GM10248 (cell line): ENCODE results near the gene PHLPP1.

Experiments used
- CTCF ChIA-PET: fragments of 300-600 bp; sonication (Branson Sonifier 250); formaldehyde crosslinking; extraction: SDS; loops from one replicate; lab custom pipeline; 2021; ENCODE audit warnings: antibody characterized with exemption; lab: Yijun Ruan, JAX
- POLR2A ChIA-PET: fragments of 350-650 bp; sonication (Branson Sonifier 250); formaldehyde crosslinking; extraction: SDS; loops from one replicate; lab custom pipeline; 2020; ENCODE audit warnings: antibody characterized with exemption; lab: Yijun Ruan, JAX
- DNase-seq: peaks from one replicate; pipeline ENCODE4 v3.0.0; 2012; ENCODE audit errors: extremely low spot score
- CTCF ChIP-seq: IDR thresholded peaks from 2 replicates; pipeline ENCODE4 v1.5.1; 2012; ENCODE audit warnings: mild to moderate bottlenecking, low read depth; ENCODE audit errors: extremely low read depth, missing control alignments, control extremely low read depth

Gene PHLPP1

GRCh38 chr18:62914871-62915392, 199.6 kb downstream of the PHLPP1 start:
- TF ChIP-seq CTCF = no peak
- POLR2A ChIA-PET = no interaction called here
- CTCF ChIA-PET = interaction anchor here (1.1 kb wide), 2 partner anchors 14 to 43 kb away, joined by 3 to 4 read pairs; no protein-coding TSS in a partner anchor
- DNase-seq = no peak

GRCh38 chr18:62918361-62918760, 203.0 kb downstream of the PHLPP1 start:
- no peak for DNase-seq
- POLR2A ChIA-PET = no interaction called here
- CTCF ChIA-PET = interaction anchor here (1.4 kb wide), 1 partner anchor 32 kb away, joined by 4 read pairs; no protein-coding TSS in a partner anchor
- TF ChIP-seq CTCF = no peak

GRCh38 chr18:62919109-62919838, 203.9 kb downstream of the PHLPP1 start:
- POLR2A ChIA-PET = no interaction called here
- no peak for DNase-seq
- CTCF ChIA-PET = interaction anchor here (0.7 to 2.0 kb wide), 5 partner anchors 15 to 334 kb away, joined by 3 to 7 read pairs (median 3); no protein-coding TSS in a partner anchor
- TF ChIP-seq CTCF = no peak

- ChIA-PET POLR2A (no interaction called here), CTCF (interaction anchor here (1.9 kb wide), 1 partner anchor 210 kb away, joined by 4 read pairs; the partner anchor contains the start of gene PHLPP1)
- TF ChIP-seq CTCF = no peak
- DNase-seq = no peak
These were observed 209.8 kb downstream of the PHLPP1 start for GRCh38 chr18:62925031-62925688.

DNA sequence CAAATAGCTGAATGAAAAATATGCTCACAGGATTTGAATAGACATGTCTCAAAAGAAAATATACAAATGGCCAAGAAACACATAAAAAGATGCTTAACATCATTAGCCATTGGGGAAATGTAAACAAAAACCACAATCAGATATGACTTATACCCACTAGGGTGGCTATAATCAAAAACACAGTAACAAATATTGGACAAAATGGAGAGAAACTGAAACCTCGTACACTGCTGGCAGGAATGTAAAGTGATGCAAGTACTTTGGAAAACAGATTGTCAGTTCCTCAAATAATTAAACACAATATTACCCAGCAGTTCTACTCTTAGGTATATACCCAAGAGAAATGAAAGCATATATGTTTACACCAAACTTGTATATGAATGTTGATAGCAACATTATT, 213.0 kb downstream of the PHLPP1 start:
- DNase-seq = no peak
- ChIA-PET POLR2A (no interaction called here), CTCF (no interaction called here)
- TF ChIP-seq CTCF = no peak

DNA sequence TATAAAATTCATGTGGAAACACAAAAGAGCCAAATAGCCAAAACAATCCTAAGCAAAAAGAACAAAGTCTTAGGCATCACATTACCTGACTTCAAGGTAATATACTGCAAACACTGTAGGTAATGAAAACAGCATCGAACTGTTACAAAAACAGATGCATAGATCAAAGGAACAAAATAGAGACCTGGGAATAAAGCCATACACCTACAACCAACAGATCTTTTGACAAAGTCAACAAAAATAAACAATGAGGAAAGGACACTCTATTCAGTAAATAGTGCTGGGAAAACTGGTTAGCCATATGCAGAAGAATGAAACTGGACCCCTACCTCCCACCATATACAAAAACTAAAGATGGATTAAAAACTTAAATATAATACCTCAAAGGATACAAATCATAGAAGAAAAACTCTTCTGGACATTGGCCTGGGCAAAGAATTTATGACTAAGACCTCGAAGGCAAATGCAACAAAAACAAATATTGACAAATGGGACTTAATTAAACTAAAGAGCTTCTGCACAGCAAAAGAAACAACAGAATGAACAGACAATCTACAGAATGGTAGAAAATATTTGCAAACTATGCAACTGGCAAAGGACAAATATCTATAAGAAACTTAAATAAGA, 218.0 kb downstream of the PHLPP1 start:
- CTCF ChIA-PET = interaction anchor here (1.3 kb wide), 1 partner anchor 14 kb away, joined by 3 read pairs; no protein-coding TSS in a partner anchor
- TF ChIP-seq CTCF = no peak
- no peak for DNase-seq

More for the DNA sequence above, 218.0 kb downstream of the PHLPP1 start:
- POLR2A ChIA-PET = no interaction called here
